ENCODE results near the gene MAST4.
"Not testable (repeated sequence)": the region's sequence is repeated elsewhere in the genome, so short reads cannot be mapped to it uniquely, and the experiment has no call there.

Gene MAST4

DNA sequence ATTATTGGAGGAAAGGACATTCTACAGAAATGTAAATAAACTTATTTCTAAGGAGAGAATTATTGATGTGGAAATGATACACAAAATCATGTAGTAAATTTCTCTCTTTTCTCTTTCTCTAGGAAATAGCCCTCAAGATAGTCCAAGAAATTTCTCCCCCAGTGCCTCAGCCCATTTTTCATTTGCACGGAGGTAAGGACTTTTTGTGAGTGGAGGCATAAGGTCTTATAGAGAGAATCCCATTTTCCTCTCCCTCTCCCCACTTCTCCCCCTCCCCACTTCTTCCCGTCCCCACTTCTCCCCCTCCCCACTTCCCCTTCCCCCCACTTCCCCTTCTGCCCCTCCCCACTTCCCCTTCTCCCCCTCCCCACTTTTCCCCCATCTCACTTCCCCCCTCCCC lies 493.8 kb downstream of the MAST4 start:
- DNase-seq (ENCODE audit: low spot score), result no peak

GRCh38 chr5:67090593-67090992 lies 494.4 kb downstream of the MAST4 start:
- no peak for DNase-seq (ENCODE audit: low spot score)

DNA sequence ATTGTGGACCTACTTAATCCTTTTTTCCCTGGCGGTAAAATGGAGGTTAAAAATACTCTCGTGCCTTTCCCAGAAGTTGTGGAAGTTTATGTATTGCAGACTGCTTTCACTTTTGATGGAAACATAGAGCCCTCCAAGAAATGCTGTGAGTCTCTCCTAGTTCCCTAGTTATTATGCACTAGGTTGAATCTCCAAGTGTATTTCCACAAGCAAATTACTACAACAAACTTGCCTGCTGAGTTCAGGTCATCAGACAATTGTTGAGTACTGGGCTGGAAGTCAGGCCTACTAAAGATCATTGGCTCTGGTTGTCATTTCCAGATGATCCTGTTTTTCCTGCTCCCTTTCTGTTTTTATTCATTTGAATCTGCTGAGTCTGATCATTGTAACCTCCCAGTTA lies 496.3 kb downstream of the MAST4 start:
- no peak for DNase-seq (ENCODE audit: low spot score)

DNA sequence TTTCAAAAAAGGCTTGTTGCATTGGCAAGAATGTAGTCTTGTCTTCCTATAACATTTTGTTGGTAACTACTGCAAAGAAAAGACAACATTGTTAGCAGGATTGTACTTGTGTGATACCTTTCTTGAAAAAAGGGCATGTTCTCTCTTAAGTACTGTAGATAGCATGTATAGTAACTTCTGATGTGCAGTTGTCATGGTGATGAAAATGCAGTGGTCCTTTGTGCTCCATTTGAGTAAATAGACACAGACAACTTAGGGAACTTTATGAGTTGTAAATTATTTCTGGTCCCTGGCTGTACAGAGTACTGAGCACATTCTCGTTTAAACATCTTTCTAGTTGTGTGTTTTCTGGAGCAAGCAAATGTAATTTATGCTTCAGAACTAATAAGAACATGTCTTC lies 497.1 kb downstream of the MAST4 start:
- DNase-seq (ENCODE audit: low spot score), result no peak

DNA sequence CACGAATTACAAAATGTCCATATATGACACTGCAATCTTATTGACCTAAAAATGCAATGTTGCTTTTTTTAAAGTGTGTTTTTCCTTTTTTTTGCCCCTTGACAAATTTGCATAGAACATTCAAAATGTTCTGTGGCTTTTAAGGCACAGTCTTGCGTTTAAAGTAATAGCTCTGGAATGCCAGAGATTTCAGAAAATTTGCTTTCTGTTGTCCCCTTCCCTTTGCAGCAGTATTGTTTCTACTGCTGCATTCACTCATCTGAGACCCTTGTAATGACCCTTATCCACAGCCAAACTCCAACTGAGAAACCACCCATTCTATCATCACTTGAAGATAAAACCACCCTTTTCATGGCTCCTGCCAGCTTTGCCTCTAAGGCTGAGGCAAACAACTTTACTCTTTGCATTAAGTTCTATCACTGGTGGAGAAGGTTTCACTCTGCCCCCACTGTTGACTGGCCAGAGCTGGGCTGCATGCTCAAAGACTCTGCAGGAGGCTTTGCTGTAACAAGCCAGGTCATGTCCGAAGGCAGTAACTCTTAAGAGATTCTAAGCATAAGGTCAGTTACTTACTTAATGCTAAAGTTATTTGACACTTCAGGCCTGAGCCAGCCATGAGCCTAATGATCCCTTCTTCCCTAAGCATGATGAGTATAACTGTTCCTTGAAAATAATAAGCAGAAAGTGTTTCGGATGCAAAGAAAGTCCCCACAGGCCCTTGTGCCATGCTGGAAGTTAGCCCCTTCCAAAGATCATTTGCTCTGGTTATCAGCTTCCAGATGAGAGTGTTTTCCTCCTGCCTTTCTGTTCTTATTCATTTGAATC lies 498.5 kb downstream of the MAST4 start:
- DNase-seq (ENCODE audit: low spot score), result peak; percentile 17

DNA sequence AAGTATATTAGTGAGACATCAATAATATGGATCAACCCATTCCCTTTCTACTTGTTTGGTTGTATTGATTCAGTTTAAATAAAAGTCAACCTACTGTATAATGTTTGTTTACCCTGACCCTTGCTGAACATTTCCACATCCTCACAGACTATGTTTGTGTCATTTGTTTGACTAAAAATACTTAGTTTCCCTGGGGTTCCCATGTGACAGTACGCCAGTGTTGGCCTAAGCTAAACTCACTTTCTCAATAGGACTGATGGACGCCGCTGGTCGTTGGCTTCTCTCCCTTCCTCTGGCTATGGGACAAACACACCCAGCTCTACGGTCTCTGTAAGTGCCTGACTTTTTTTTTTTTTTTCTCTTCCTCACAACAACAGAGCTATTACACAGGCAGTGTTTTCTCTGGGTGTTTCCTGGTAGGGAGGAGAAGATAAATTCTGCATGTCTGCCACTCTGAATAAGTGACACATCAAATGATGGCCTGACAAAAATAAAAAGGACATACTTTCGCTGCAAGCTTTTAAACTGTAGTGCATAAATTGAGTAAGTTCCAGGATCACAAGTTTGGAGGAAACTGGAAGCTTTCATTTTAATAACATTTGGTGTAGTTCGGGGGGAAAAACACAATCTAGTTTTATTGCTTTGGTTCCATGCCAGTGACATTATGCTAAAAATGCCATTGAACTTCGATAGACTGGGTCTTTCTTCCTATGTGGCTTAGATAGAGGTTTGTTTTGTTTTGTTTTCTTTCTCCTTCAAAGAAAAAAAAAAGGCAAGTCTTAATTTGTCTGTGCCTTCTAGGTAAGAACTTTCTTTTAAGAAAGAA lies 499.4 kb downstream of the MAST4 start:
- DNase-seq (ENCODE audit: low spot score), result peak; percentile 22

DNA sequence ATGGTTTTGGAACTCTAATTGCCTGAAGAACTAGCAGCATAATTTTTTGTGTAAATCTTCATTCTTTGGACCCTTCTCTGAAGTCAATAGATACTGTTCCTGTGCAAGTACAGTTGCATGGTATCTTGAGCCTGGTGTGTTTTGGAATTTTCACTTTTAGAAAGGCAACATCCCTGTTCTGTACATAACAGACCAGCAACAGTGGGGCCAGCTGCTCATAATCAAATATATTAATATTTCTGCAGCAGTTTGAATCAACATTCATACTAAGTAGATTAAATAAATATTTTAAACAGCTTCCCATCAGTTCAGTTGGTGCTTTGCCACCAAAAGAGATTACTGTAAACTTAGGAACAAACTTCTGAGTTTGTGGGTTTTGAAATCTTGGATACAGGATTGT lies 502.5 kb downstream of the MAST4 start:
- no peak for DNase-seq (ENCODE audit: low spot score)

GRCh38 chr5:67100301-67100700 lies 504.1 kb downstream of the MAST4 start:
- DNase-seq (ENCODE audit: low spot score), result no peak

GRCh38 chr5:67102708-67103107 lies 506.5 kb downstream of the MAST4 start:
- no peak for DNase-seq (ENCODE audit: low spot score)

DNA sequence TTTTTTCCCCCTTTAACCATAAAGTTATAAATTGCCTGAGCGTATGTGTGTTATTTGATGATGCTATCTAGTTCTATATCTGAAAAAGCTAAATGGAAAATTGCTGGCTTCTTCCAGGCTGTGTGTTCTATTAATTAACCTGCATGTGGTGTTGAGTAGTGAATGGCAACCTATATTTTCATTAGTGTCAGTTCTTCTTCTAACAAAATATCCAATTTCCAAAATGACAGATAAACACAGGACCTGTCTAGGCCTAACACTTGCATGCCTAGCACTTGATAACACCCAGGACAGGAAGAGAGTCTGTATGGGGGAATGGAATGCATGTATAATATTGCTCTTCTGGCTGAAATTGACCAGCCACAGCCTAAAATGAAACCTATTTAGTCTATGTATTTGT lies 508.7 kb downstream of the MAST4 start:
- DNase-seq (ENCODE audit: low spot score), result no peak

DNA sequence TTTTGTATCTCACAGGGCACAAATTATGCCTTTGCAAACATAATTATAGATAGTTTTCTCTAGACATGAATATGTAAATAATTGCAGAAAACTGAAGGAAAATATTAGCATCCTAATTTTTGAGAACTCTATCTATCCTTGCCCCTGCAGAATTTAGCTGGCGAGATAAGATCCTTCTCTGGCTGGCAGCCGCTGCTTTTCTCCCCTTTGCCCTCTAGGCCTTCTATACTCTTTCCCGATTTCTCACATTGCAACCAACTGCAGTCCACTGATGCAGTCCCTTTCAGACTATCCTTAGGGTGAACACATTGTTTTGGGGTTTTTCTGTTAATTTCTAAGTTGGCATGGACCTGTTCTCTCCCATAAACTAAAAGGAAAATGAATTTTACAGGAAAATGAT lies 509.1 kb downstream of the MAST4 start:
- DNase-seq (ENCODE audit: low spot score), result no peak

DNA sequence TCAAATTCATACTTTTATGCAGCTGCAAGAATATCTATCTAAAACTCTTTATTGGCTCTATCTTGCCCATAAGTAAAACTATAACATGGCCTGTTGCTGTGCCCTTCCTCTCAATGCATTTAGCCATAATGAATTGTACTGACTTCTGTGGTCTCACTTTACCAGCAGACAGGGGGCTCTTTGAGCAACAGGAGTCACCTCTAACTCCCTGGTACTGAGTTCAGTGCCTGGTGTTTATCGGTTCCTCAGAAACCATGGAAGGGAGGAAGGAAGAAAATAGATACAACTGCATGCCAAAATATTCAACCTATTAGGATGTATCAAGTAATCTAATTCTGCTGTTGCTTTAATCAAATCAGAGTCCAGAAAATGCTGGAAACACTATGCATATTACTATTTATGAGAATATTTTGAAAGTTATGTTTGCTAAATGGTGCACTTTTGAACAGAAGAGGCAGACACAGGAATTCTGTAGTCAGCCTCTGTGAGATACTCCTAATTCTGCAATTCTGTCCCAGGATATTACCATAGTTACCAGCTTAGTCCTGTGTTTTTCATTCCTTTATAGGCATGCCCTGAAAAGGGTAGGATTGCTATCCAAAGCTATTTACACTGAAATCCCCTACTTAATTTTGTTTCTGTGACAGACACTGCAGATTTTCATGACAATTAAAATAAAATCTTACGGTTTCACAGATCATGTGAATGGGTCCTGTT lies 510.6 kb downstream of the MAST4 start:
- DNase-seq (ENCODE audit: low spot score), result no peak

GRCh38 chr5:67111779-67112178 lies 515.6 kb downstream of the MAST4 start:
- DNase-seq (ENCODE audit: low spot score), result no peak

GRCh38 chr5:67115246-67115645 lies 519.1 kb downstream of the MAST4 start:
- DNase-seq (ENCODE audit: low spot score), result no peak

- DNase-seq (ENCODE audit: low spot score), result no peak
Measured at GRCh38 chr5:67115817-67116216, 519.6 kb downstream of the MAST4 start.

DNA sequence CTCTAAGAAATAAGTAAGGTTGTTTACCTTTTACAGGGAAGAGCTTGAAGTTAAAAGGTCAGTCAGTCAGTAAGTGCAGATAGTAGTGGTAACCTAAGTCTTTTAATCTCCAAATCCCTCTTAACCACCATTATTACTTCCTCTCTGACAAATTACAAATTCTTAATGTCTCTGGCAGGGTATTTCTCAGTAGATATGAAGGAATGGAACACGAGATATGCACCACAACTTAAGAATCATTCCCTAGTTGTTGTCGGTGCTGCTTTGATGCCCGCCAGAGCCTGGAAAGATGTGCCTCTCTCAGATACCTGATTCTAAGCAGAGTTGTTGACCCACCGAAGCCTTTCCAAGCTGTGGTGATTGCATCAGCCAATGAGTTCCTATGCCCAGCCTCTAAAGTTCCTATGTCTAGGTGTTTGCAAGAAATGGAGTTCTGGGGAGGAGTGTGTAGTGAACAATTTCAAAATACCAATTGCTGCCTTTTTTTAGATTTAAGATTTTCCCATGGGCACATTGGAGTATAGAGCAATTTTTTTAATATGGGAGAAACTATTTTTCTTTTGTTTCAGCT lies 521.9 kb downstream of the MAST4 start:
- no peak for DNase-seq (ENCODE audit: low spot score)

GRCh38 chr5:67119010-67119409 lies 522.8 kb downstream of the MAST4 start:
- DNase-seq (ENCODE audit: low spot score), result no peak

GRCh38 chr5:67120032-67120431 lies 523.8 kb downstream of the MAST4 start:
- no peak for DNase-seq (ENCODE audit: low spot score)

- DNase-seq (ENCODE audit: low spot score), result no peak
Measured at GRCh38 chr5:67123819-67124218, 527.6 kb downstream of the MAST4 start.

- DNase-seq (ENCODE audit: low spot score), result no peak
Measured at GRCh38 chr5:67124556-67124955, 528.4 kb downstream of the MAST4 start.

GRCh38 chr5:67127347-67127895 lies 531.2 kb downstream of the MAST4 start:
- DNase-seq (ENCODE audit: low spot score), result not testable (repeated sequence)

GRCh38 chr5:67129768-67130167 lies 533.6 kb downstream of the MAST4 start:
- no peak for DNase-seq (ENCODE audit: low spot score)

All from AG08395 (cell line).